Non-pigmented ciliary epithelial cell (primary cell): ENCODE results near the gene FARP2.
"Not testable (repeated sequence)": the region's sequence is repeated elsewhere in the genome, so short reads cannot be mapped to it uniquely, and the experiment has no call there.

Experiments
- DNase-seq: peaks from one replicate; pipeline ENCODE4 v3.0.0-alpha.2; 2010; ENCODE audit warnings: low read depth

FARP2 gene

GRCh38 chr2:241408849-241409248, 52.8 kb downstream of the FARP2 start:
- no peak for DNase-seq

GRCh38 chr2:241410739-241411176, 54.7 kb downstream of the FARP2 start:
- DNase-seq, result no peak

GRCh38 chr2:241412144-241412543, 56.1 kb downstream of the FARP2 start:
- DNase-seq, result peak; percentile 80

GRCh38 chr2:241413501-241413900, 57.4 kb downstream of the FARP2 start:
- not testable (repeated sequence) for DNase-seq

DNA sequence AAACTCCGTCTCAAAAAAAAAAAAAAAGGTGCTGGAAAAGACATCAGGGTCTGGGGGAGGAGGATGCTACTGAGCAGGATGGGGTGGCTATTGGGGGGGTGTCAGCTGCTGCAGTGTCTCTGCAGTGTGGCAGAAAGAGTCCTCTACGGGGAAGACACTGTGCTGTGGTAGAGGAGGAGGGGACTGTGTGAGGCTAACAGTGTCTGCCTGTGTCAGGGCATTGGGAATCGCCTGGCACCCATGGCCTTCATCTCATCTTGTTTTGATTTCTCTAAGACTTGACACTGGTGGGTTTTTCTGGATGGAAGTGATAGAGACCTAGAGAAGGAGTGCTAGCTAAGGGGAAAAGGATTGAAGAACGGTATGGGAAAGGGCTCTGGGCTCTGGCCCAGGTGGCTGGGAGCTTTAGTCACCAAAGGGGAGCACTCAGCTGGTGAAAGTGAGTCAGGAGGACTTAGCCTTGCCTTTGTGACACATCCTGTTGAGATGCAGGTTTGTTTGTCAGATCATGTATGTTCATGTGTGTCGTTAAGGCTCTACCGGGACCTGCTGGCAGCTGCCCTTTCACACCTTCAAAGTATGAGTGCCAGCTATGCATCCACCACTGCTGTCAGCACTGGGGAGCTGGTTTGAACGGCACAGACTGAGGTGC, 58.0 kb downstream of the FARP2 start:
- DNase-seq, result no peak

GRCh38 chr2:241415196-241415595, 59.1 kb downstream of the FARP2 start:
- DNase-seq, result no peak

GRCh38 chr2:241417626-241418025, 61.5 kb downstream of the FARP2 start:
- no peak for DNase-seq

GRCh38 chr2:241421330-241421729, 65.2 kb downstream of the FARP2 start:
- no peak for DNase-seq

GRCh38 chr2:241421942-241422341, 65.9 kb downstream of the FARP2 start:
- not testable (repeated sequence) for DNase-seq

DNA sequence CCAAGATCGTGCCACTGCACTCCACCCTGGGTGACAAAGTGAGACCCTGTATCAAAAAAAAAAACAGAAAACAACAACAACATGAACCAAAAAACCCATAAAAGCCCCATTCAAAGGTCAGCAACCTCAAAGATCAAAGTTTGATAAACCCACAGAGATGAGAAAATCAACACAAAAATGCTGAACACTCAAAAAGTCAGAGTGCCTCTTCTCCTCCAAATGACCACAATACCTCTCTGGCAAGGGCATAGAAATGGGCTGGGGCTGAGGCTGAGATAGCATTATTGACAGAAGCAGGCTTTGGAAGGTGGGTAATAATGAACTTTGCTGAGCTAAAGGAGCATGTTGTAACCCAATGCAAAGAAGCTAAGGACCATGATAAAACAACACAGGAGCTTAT, 66.3 kb downstream of the FARP2 start:
- no peak for DNase-seq

DNA sequence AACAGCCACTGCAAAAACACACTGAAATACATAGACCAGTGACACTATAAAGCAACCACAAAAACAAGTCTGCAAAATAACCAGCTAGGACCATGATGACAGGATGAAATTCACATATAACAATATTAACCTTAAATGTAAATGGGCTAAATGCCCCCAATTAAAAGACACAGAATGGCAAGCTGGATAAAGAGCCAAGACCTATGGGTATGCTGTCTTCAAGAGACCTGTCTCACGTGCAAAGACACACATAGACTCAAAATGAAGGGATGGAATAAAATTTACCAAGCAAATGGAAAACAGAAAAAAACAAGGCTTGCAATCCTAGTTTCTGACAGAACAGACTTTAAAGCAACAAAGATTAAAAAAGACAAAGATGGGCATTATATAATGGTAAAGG, 67.4 kb downstream of the FARP2 start:
- DNase-seq, result not testable (repeated sequence)

GRCh38 chr2:241425368-241425767, 69.3 kb downstream of the FARP2 start:
- no peak for DNase-seq

- DNase-seq, result no peak
Observed at GRCh38 chr2:241430178-241430577, 74.1 kb downstream of the FARP2 start.

GRCh38 chr2:241432824-241433448, 76.9 kb downstream of the FARP2 start:
- no peak for DNase-seq

DNA sequence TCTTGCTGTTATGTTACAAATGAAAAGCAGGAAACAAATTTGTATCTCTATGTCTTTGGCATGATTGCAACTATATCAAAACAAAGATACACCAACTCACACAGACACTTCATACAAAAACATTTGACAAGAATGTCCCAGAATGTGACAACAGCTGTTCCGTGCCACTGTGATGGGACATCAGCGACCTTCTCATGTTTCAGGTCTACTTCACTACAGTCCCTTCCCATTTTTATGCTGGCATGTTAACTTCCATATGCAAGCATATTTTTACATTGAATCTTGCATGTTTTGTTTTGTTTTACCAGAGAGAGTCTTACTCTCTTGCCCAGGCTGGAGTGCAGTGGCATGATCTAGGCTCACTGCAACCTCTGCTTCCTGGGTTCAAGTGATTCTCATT, 81.1 kb downstream of the FARP2 start:
- no peak for DNase-seq

GRCh38 chr2:241441492-241441891, 85.4 kb downstream of the FARP2 start:
- DNase-seq, result no peak

GRCh38 chr2:241443486-241444223, 87.6 kb downstream of the FARP2 start:
- peak; percentile 63 for DNase-seq

DNA sequence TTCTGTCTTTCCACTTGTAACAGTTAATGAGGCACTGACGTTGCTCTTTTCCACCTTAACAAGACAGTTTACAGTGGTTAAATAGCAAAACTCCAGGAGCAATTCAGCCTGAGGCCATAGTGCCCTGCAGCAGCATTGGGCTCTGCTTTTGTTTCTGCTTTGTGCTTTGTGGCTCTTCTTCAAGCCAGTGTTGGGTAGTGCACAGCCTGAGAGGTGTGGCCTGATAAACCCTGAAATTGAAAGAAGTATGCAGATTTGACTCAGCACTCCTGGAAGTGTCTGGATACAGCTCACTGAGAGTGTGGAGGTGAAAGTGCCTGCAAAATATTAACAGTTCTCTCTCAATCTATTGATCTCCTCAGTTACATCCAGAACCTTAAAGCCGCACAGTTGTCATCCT, 89.3 kb downstream of the FARP2 start:
- no peak for DNase-seq

DNA sequence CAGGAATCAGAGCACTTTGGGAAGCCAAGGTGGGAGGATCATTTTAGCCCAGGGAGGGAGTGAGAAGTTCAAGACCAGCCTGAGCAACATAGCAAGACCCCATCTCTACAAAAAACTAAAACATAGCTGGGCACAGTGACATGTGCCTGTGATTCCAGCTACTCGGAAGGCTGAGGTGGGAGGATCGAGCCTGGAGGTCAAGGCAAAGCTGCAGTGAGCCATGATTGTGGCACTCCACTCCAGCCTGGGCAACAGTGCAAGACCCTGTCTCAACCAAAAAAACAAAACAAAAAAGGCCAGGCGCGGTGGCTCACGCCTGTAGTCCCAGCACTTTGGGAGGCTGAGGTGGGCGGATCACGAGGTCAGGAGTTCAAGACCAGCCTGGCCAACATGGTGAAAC, 94.0 kb downstream of the FARP2 start:
- not testable (repeated sequence) for DNase-seq

GRCh38 chr2:241451840-241452506, 95.9 kb downstream of the FARP2 start:
- DNase-seq, result no peak

GRCh38 chr2:241453919-241454318, 97.8 kb downstream of the FARP2 start:
- DNase-seq, result not testable (repeated sequence)

- no peak for DNase-seq
Observed at GRCh38 chr2:241454837-241455485, 98.9 kb downstream of the FARP2 start.
